HepG2 (cell line): ENCODE data around the gene SLC17A6. TPM values are rescaled to one million over a fixed set of nuclear protein-coding genes. Genes with fewer than 3 reads are reported as not detected.

Experiments
- ATAC-seq: fragments of 200-7000 bp; cut with Tn5 transposase; 3 replicates; pipeline ENCODE4 v1.9.1; 2020; ENCODE audit warnings: mild to moderate bottlenecking, moderate library complexity
- BruUV-seq: library from RNA; stranded (reverse); fragments of 400-500 nt; replicated peaks from 2 replicates; lab custom pipeline; 2021; lab: Mats Ljungman, UMichigan
- CTCF ChIA-PET: fragments of 300-600 bp; formaldehyde crosslinking; extraction: SDS; loops from one replicate; lab custom pipeline; 2021; ENCODE audit warnings: low total read pairs, inconsistent platforms, low intra/inter-chr PET ratio; lab: Yijun Ruan, JAX
- POLR2A ChIA-PET: fragments of 350-600 bp; sonication (Branson Sonifier 250); formaldehyde crosslinking; loops from one replicate; lab custom pipeline; 2020; ENCODE audit warnings: antibody characterized with exemption, inconsistent platforms; lab: Yijun Ruan, JAX
- DNase-seq: peaks from one replicate; pipeline ENCODE4 v3.0.0-alpha.2; 2015; ENCODE audit warnings: low spot score
- FAIRE-seq: peaks from 3 replicates; lab custom pipeline; 2011; peaks lifted over from hg19 to GRCh38; lab: Jason Lieb, UNC
- H2AFZ ChIP-seq: one replicate; pipeline ENCODE4 v1.6.1; 2011; ENCODE audit warnings: low read length, inconsistent platforms
- H3K27ac ChIP-seq: fragments of 300-600 bp; 3 replicates; pipeline ENCODE4 v1.8.0; 2011; ENCODE audit warnings: mixed run types, mild to moderate bottlenecking, mixed read lengths, low read length, inconsistent platforms; ENCODE audit not compliant: insufficient read depth; ENCODE audit errors: extremely low read length
- H3K27me3 ChIP-seq, 2 experiments: fragments of 200-600 bp in 1 of 2; 2 replicates in 1 of 2; 3 replicates in 1 of 2; pipeline versions ENCODE4 v1.6.0 to v1.8.0; 2011; ENCODE audit warnings: low read length in 2 of 2, mild to moderate bottlenecking in 2 of 2, moderate library complexity in 2 of 2, inconsistent platforms in 1 of 2; ENCODE audit not compliant: insufficient read depth in 2 of 2, control insufficient read depth in 1 of 2
- H3K36me3 ChIP-seq, 2 experiments: fragments of 200-600 bp in 1 of 2; replicated peaks in 1 of 2; 2 replicates in 1 of 2; 3 replicates in 1 of 2; pipeline versions ENCODE4 v1.5.1 to v1.8.0; 2011; ENCODE audit warnings: low read length in 2 of 2, inconsistent platforms in 1 of 2; ENCODE audit not compliant: insufficient read depth in 2 of 2, control insufficient read depth in 1 of 2
- H3K4me1 ChIP-seq: 2 replicates; pipeline ENCODE4 v1.5.1; 2012; ENCODE audit warnings: low read length, inconsistent platforms; ENCODE audit not compliant: insufficient read depth
- H3K4me2 ChIP-seq: 2 replicates; pipeline ENCODE4 v1.6.0; 2011; ENCODE audit warnings: low read depth, low read length, inconsistent platforms
- H3K4me3 ChIP-seq, 3 experiments: fragments of 200-600 bp in 1 of 3; sonication (generic), shearing (Covaris generic) in 1 of 3; replicated peaks in 1 of 3; 2 replicates each; pipeline ENCODE4 v1.5.1; 2011 to 2016; ENCODE audit warnings: low read length in 3 of 3, inconsistent platforms in 2 of 3, low read depth in 2 of 3, mild to moderate bottlenecking in 2 of 3, control low read depth in 1 of 3, mixed read lengths in 1 of 3; ENCODE audit not compliant: insufficient read depth in 1 of 3
- H3K79me2 ChIP-seq: one replicate; pipeline ENCODE4 v1.6.1; 2011; ENCODE audit warnings: low read length, inconsistent platforms; ENCODE audit not compliant: insufficient read depth
- H3K9ac ChIP-seq: 2 replicates; pipeline ENCODE4 v1.6.0; 2011; ENCODE audit warnings: mild to moderate bottlenecking, low read depth, low read length, inconsistent platforms; ENCODE audit not compliant: insufficient read depth
- H3K9me3 ChIP-seq: 2 replicates; pipeline ENCODE4 v1.5.1; 2012; ENCODE audit warnings: mild to moderate bottlenecking, low read length
- H4K20me1 ChIP-seq: 2 replicates; pipeline ENCODE4 v1.6.0; 2011; ENCODE audit warnings: inconsistent platforms, mild to moderate bottlenecking, low read length, moderate library complexity; ENCODE audit not compliant: insufficient read depth
- MED8 ChIP-seq: sonication (generic); formaldehyde crosslinking; IDR thresholded peaks from 2 replicates; pipeline ENCODE4 v1.8.1; 2023; ENCODE audit warnings: mild to moderate bottlenecking, missing genetic modification reagents; ENCODE audit not compliant: insufficient replicate concordance
- SMC3 ChIP-seq: IDR thresholded peaks from 2 replicates; pipeline ENCODE4 v1.6.1; 2011; ENCODE audit warnings: low read length, improper control_type of control experiment
- STAG1 ChIP-seq: sonication (generic); formaldehyde crosslinking; IDR thresholded peaks from 2 replicates; pipeline ENCODE4 v1.4.0; 2020; ENCODE audit warnings: missing genetic modification reagents
- WGBS: methylation state at CpG from one replicate; pipeline ENCODE4 v1.1.6; 2017; ENCODE audit warnings: low lambda C conversion rate; 5-methylcytosine and 5-hydroxymethylcytosine counted together
- in situ Hi-C: cut with HindIII; loops from 2 replicates; pipeline ENCODE4 v1.10.0; 2017; ENCODE audit warnings: low pct_unique_long_range_greater_than_20kb; ENCODE audit not compliant: extremely low pct_ligation_motif_present
- intact Hi-C: fragments of 100-400 bp; cut with micrococcal nuclease; formaldehyde crosslinking; loops from one replicate; pipeline ENCODE4 v1.10.0; 2022; ENCODE audit not compliant: unreplicated experiment
- polyA plus RNA-seq, 8 experiments: library from polyadenylated mRNA; depleted of rRNA in 3 of 8; stranded (reverse) in 7 of 8; unstranded in 1 of 8; fragments of >200 nt; fragmentation: Illumina TruSeq in 4 of 8; extraction: Trizol in 4 of 8; gene quantifications; 2 replicates each; pipeline versions ENCODE4 v1.2.1 to v1.2.3, GENCODE V29; 2011 to 2016; ENCODE audit warnings: low read depth in 4 of 8, missing spikeins in 1 of 8, mixed read lengths in 1 of 8; ENCODE audit not compliant: insufficient read depth in 1 of 8
- total RNA-seq, 5 experiments: library from RNA; depleted of rRNA; stranded (reverse); fragments of >200 nt; fragmentation: Illumina TruSeq; extraction: Trizol; gene quantifications; 2 replicates each; pipeline ENCODE4 v1.2.3, GENCODE V29; 2016; ENCODE audit warnings: low read depth in 1 of 5
- TF ChIP-seq, protein P1 (sequence below): IDR thresholded peaks from 2 replicates; pipeline ENCODE4 v1.6.1; 2012; ENCODE audit warnings: low read depth, low read length, improper control_type of control experiment
- TF ChIP-seq, protein P2 (sequence below): sonication (generic); formaldehyde crosslinking; IDR thresholded peaks from 2 replicates; pipeline ENCODE4 v1.5.0; 2020; ENCODE audit warnings: mild to moderate bottlenecking, missing genetic modification reagents, moderate library complexity

Gene SLC17A6
- total and polyA plus RNA-seq, 2 of the 13 experiments (the other 11 are each of a cell fraction or from before 2014, with no cell fraction given): not detected

GRCh38 chr11:22304337-22304961 lies 33.7 kb upstream of the SLC17A6 start:
- Histone ChIP-seq H3K79me2 (no peaks in the 10 kb centered on the region), H3K4me3 (no peak overlapping the region), H3K4me2 (no peak overlapping the region), H3K4me1 (no peaks in the 10 kb centered on the region), H3K9me3 (no peaks in the 10 kb centered on the region), H3K36me3 (no peaks in the 10 kb centered on the region), H4K20me1 (no peaks in the 10 kb centered on the region; the same call in 1 of the 2 replicates), H3K27ac (no peak overlapping the region), H3K9ac (no peak overlapping the region), H3K27me3 (no peaks in the 10 kb centered on the region), H2AFZ (no peak overlapping the region)
- DNase-seq (peak; percentile 12), FAIRE-seq (peak; percentile 49), ATAC-seq (0 out of 3 replicates have a peak, but pooled peaks have one; percentile 33)
- WGBS: 11% methylated on average over 5 of the region's 5 CpGs
- no TSS peak for BruUV-seq
- TF ChIP-seq, protein P1, sequence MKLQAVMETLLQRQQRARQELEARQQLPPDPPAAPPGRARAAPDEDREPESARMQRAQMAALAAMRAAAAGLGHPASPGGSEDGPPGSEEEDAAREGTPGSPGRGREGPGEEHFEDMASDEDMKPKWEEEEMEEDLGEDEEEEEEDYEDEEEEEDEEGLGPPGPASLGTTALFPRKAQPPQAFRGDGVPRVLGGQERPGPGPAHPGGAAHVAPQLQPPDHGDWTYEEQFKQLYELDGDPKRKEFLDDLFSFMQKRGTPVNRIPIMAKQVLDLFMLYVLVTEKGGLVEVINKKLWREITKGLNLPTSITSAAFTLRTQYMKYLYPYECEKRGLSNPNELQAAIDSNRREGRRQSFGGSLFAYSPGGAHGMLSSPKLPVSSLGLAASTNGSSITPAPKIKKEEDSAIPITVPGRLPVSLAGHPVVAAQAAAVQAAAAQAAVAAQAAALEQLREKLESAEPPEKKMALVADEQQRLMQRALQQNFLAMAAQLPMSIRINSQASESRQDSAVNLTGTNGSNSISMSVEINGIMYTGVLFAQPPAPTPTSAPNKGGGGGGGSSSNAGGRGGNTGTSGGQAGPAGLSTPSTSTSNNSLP: peak; percentile 21; the same call in 1 of the 2 replicates
- TF ChIP-seq STAG1 (CRISPR knock-in tag) (peak; percentile 52), SMC3 (peak; percentile 28; the same call in 1 of the 2 replicates), MED8 (no peak)
- TF ChIP-seq, protein P2, sequence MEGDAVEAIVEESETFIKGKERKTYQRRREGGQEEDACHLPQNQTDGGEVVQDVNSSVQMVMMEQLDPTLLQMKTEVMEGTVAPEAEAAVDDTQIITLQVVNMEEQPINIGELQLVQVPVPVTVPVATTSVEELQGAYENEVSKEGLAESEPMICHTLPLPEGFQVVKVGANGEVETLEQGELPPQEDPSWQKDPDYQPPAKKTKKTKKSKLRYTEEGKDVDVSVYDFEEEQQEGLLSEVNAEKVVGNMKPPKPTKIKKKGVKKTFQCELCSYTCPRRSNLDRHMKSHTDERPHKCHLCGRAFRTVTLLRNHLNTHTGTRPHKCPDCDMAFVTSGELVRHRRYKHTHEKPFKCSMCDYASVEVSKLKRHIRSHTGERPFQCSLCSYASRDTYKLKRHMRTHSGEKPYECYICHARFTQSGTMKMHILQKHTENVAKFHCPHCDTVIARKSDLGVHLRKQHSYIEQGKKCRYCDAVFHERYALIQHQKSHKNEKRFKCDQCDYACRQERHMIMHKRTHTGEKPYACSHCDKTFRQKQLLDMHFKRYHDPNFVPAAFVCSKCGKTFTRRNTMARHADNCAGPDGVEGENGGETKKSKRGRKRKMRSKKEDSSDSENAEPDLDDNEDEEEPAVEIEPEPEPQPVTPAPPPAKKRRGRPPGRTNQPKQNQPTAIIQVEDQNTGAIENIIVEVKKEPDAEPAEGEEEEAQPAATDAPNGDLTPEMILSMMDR: peak; percentile 59
- intact Hi-C loops (loop anchor here (1.0 kb wide), 1 partner anchor 59 kb away; no protein-coding TSS in a partner anchor), in situ Hi-C loops (loop anchor here (10.0 to 25.0 kb wide), 2 partner anchors 130 to 1667 kb away; no protein-coding TSS in a partner anchor)
- ChIA-PET POLR2A (no interaction called here), CTCF (interaction anchor here (1.1 to 2.4 kb wide), 3 partner anchors 60 to 1656 kb away, joined by 4 to 8 read pairs (median 6); no protein-coding TSS in a partner anchor)
